Measurements from ENCODE around the gene BTBD19.

Gene BTBD19

GRCh38 chr1:44784094-44785028, 24.0 kb upstream of the BTBD19 start:
- peak overlapping the region; percentile 51 for H3K4me3 ChIP-seq (ENCODE audit: low read depth, low read length)
- DNase-seq (ENCODE audit: low read depth): no peak
- TF ChIP-seq CTCF (conservative IDR thresholded peaks at IDR 0.05; ENCODE audit: low read depth, low read length): peak; percentile 33

- DNase-seq (ENCODE audit: low read depth): no peak
- H3K4me3 ChIP-seq (ENCODE audit: low read depth, low read length): no peak overlapping the region
- TF ChIP-seq CTCF (conservative IDR thresholded peaks at IDR 0.05; ENCODE audit: low read depth, low read length): no peak
These were observed 23.3 kb upstream of the BTBD19 start for GRCh38 chr1:44785029-44785380.

DNA sequence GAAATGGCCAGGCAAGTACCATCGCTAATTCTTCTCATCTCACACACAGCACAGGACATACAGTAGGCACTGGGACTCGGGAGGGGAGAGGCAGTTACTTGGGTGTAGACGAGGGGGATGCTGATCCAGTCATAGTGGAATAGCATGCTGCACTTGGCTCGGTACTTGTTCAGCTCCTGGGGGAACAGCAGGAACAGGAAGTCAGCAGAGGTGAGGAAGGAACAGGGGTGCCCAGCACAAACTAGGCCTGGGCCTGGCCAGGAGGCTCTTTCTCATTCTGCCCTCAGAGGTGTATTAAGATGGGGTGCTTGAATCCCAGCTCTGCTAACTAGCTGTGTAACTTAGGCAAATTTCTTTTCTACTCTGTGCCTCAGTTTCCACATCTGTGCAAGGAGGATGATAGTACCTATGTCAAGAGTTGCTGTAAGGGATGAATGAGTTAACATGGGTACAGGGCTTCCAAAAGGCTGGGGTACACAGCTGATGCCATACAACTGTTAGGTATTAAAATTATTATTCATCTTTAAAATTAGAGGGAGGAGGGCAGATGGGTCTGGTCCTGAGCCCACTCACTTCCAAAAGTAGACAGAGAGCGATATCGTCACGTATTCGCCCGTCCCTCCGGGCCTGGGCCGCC, 22.7 kb upstream of the BTBD19 start:
- no peak for TF ChIP-seq CTCF (conservative IDR thresholded peaks at IDR 0.05; ENCODE audit: low read depth, low read length)
- DNase-seq (ENCODE audit: low read depth): no peak
- H3K4me3 ChIP-seq (ENCODE audit: low read depth, low read length): peak overlapping the region; percentile 56

DNA sequence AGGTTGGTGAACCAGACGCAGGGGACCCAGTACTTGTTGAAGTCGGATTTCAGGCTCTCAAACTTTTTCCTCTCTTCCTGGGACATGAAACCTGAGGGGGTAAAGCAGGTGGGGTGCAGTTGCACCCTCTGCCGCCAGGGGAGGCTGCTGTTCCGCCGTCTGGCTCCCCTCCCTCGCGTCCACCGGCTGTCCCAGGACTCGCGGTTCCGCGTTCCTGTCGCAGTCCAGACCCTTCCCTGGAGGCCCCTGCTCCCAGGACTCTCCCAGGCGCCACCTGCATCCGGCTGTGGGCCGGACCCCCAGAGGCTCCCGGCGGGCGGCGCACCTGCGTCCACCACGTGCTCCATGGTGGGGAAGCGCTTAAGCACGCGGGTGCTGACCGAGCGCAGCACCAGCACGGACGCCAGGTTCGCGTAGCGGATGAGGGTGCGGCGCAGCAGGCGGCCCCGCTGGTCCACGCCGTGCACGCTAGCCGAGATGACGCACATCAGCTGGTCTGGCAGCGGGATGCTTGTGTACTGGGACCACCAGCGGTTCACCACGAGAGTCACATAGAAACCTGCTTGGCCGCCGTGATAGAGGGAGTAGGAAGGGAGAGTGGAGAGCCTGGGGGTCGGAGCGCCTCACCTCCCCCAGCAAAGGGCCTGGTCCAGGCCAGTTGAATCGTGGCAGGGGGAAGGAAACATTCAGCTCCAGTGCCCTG, 22.0 kb upstream of the BTBD19 start:
- DNase-seq (ENCODE audit: low read depth): peak; percentile 88
- TF ChIP-seq CTCF (conservative IDR thresholded peaks at IDR 0.05; ENCODE audit: low read depth, low read length): peak; percentile 98
- H3K4me3 ChIP-seq (ENCODE audit: low read depth, low read length): peak overlapping the region; percentile 56

- TF ChIP-seq CTCF (conservative IDR thresholded peaks at IDR 0.05; ENCODE audit: low read depth, low read length): no peak
- no peak overlapping the region for H3K4me3 ChIP-seq (ENCODE audit: low read depth, low read length)
- DNase-seq (ENCODE audit: low read depth): no peak
These were observed 21.4 kb upstream of the BTBD19 start for GRCh38 chr1:44786841-44787426.

DNA sequence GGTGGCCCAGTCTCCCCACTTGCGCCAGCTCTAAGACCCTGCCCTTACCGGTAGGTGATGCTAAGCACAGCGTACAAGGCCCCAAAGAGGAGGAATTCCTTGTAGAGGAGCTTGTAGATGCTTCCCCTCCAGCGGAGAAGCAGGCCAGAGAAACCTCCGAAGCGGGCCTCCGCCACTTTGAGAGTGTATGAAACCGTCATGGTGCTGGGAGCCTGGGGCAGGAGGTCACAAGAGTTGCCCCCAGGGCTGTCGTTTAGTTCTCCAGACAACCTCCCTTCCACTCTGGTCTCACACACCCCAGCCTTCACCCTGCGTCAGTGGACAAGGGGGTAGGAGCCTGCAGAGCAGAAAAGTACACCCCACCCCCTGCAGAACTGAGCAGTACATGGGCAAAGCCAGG, 20.8 kb upstream of the BTBD19 start:
- no peak for TF ChIP-seq CTCF (conservative IDR thresholded peaks at IDR 0.05; ENCODE audit: low read depth, low read length)
- H3K4me3 ChIP-seq (ENCODE audit: low read depth, low read length): no peak overlapping the region
- no peak for DNase-seq (ENCODE audit: low read depth)

All from choroid plexus epithelial cell (primary cell).